Neural cell (in vitro differentiated cells): ENCODE results near the gene GPR180. TPM values are rescaled to one million over a fixed set of nuclear protein-coding genes. Genes with fewer than 3 reads are reported as not detected.
A peak's percentile ranks its signal among the peaks of the same experiment; 100 is the strongest.

ENCODE experiments used
- H2AFZ ChIP-seq: fragments of 200-600, 300-800 bp; sonication (generic), shearing (Covaris generic); 2 replicates; pipeline ENCODE4 v1.6.0; 2014; ENCODE audit warnings: low read depth, mild to moderate bottlenecking, antibody characterized with exemption, low read length, moderate library complexity
- H3F3A ChIP-seq: fragments of 200-600 bp; shearing (Covaris generic); 2 replicates; pipeline ENCODE4 v1.6.1; 2016; ENCODE audit warnings: mild to moderate bottlenecking, moderate library complexity, mixed read lengths, antibody characterized with exemption, low read length; ENCODE audit not compliant: insufficient read depth, poor library complexity, severe bottlenecking
- H3K27ac ChIP-seq: fragments of 200-600, 300-800 bp; sonication (generic), shearing (Covaris generic); 2 replicates; pipeline ENCODE4 v1.5.1; 2014; ENCODE audit warnings: mild to moderate bottlenecking, low read length, moderate library complexity
- H3K27me3 ChIP-seq: fragments of 300-800, 200-600 bp; sonication (generic), shearing (Covaris generic); 2 replicates; pipeline ENCODE4 v1.6.0; 2014; ENCODE audit warnings: mild to moderate bottlenecking, low read depth, low read length, moderate library complexity; ENCODE audit not compliant: insufficient read depth
- H3K36me3 ChIP-seq: fragments of 300-800, 200-600 bp; sonication (generic), shearing (Covaris generic); 2 replicates; pipeline ENCODE4 v1.5.1; 2014; ENCODE audit warnings: mild to moderate bottlenecking, antibody characterized with exemption, low read length, moderate library complexity; ENCODE audit not compliant: insufficient read depth
- H3K4me2 ChIP-seq: fragments of 300-800, 200-600 bp; sonication (generic), shearing (Covaris generic); 2 replicates; pipeline ENCODE4 v1.6.0; 2014; ENCODE audit warnings: mild to moderate bottlenecking, low read length
- H3K4me3 ChIP-seq: fragments of 300-800, 200-600 bp; sonication (generic), shearing (Covaris generic); 2 replicates; pipeline ENCODE4 v1.5.1; 2014; ENCODE audit warnings: mild to moderate bottlenecking, low read length, moderate library complexity
- H3K79me2 ChIP-seq: fragments of 200-600 bp; shearing (Covaris generic); replicated peaks from 2 replicates; pipeline ENCODE4 v1.6.0; 2014; ENCODE audit warnings: mild to moderate bottlenecking, low read length, moderate library complexity; ENCODE audit not compliant: insufficient read depth
- H3K9ac ChIP-seq: fragments of 300-800, 200-600 bp; sonication (generic), shearing (Covaris generic); 2 replicates; pipeline ENCODE4 v1.6.1; 2016; ENCODE audit warnings: mild to moderate bottlenecking, low read length, mixed read lengths
- H3K9me2 ChIP-seq: fragments of 200-600 bp; shearing (Covaris generic); 2 replicates; pipeline ENCODE4 v1.6.1; 2016; ENCODE audit warnings: mild to moderate bottlenecking, low read length, mixed read lengths; ENCODE audit not compliant: insufficient read depth
- H3K9me3 ChIP-seq: fragments of 200-600, 300-800 bp; sonication (generic), shearing (Covaris generic); 2 replicates; pipeline ENCODE4 v1.6.1; 2016; ENCODE audit warnings: mild to moderate bottlenecking, mixed run types, low read length, moderate library complexity, mixed read lengths
- H4K20me1 ChIP-seq: fragments of 200-600 bp; shearing (Covaris generic); 2 replicates; pipeline ENCODE4 v1.6.1; 2016; ENCODE audit warnings: mild to moderate bottlenecking, mixed run types; ENCODE audit not compliant: insufficient read depth
- EP300 ChIP-seq: fragments of 450-650 bp; conservative IDR thresholded peaks from 2 replicates; pipeline ENCODE4 v1.6.1; 2014; ENCODE audit warnings: antibody characterized with exemption, mild to moderate bottlenecking, moderate library complexity; ENCODE audit not compliant: poor library complexity, severe bottlenecking
- EZH2 ChIP-seq: fragments of 200-600, 300-800 bp; shearing (Covaris generic), sonication (generic); IDR thresholded peaks from 2 replicates; pipeline ENCODE4 v1.6.1; 2014; ENCODE audit warnings: antibody characterized with exemption, low read length, borderline replicate concordance, mild to moderate bottlenecking; ENCODE audit not compliant: insufficient read depth, poor library complexity, severe bottlenecking
- MXI1 ChIP-seq: fragments of 450-650 bp; conservative IDR thresholded peaks from 2 replicates; pipeline ENCODE4 v1.6.1; 2014; ENCODE audit warnings: antibody characterized with exemption, mild to moderate bottlenecking; ENCODE audit not compliant: poor library complexity, severe bottlenecking
- POLR2AphosphoS5 ChIP-seq: IDR thresholded peaks from 2 replicates; pipeline ENCODE4 v1.6.1; 2012
- RAD21 ChIP-seq: fragments of 450-650 bp; conservative IDR thresholded peaks from 2 replicates; pipeline ENCODE4 v1.6.1; 2014; ENCODE audit warnings: antibody characterized with exemption, mild to moderate bottlenecking, moderate library complexity
- REST ChIP-seq: IDR thresholded peaks from 2 replicates; pipeline ENCODE4 v1.6.1; 2012; ENCODE audit warnings: borderline replicate concordance
- SMC3 ChIP-seq: fragments of 450-650 bp; conservative IDR thresholded peaks from 2 replicates; pipeline ENCODE4 v1.6.1; 2014; ENCODE audit warnings: antibody characterized with exemption, mild to moderate bottlenecking, moderate library complexity; ENCODE audit not compliant: poor library complexity
- TAF1 ChIP-seq: IDR thresholded peaks from 2 replicates; pipeline ENCODE4 v1.6.1; 2012; ENCODE audit warnings: low read depth
- polyA plus RNA-seq: library from polyadenylated mRNA; depleted of rRNA; stranded (reverse); fragments of >200 nt; gene quantifications from 2 replicates; pipeline ENCODE4 v1.2.3, GENCODE V29; 2014
- TF ChIP-seq, protein P1 (sequence below): fragments of 450-650 bp; IDR thresholded peaks from 2 replicates; pipeline ENCODE4 v1.5.1; 2014; ENCODE audit warnings: antibody characterized with exemption, mild to moderate bottlenecking, moderate library complexity; ENCODE audit not compliant: poor library complexity, severe bottlenecking

Gene GPR180
- polyA plus RNA-seq, 1 donor from 2014 or later: 5.7 TPM

- H3K9me3 ChIP-seq: no peaks in the 10 kb centered on the region
- TF ChIP-seq EZH2 (no peak), SMC3 (peak; percentile 83), RAD21 (peak; percentile 88), MXI1 (no peak), TAF1 (no peak), POLR2AphosphoS5 (no peak)
- TF ChIP-seq, protein P1, sequence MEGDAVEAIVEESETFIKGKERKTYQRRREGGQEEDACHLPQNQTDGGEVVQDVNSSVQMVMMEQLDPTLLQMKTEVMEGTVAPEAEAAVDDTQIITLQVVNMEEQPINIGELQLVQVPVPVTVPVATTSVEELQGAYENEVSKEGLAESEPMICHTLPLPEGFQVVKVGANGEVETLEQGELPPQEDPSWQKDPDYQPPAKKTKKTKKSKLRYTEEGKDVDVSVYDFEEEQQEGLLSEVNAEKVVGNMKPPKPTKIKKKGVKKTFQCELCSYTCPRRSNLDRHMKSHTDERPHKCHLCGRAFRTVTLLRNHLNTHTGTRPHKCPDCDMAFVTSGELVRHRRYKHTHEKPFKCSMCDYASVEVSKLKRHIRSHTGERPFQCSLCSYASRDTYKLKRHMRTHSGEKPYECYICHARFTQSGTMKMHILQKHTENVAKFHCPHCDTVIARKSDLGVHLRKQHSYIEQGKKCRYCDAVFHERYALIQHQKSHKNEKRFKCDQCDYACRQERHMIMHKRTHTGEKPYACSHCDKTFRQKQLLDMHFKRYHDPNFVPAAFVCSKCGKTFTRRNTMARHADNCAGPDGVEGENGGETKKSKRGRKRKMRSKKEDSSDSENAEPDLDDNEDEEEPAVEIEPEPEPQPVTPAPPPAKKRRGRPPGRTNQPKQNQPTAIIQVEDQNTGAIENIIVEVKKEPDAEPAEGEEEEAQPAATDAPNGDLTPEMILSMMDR: peak; percentile 84
- H4K20me1 ChIP-seq: no peaks in the 10 kb centered on the region
- H3K9me2 ChIP-seq: no peaks in the 10 kb centered on the region
- H3F3A ChIP-seq: no peaks in the 10 kb centered on the region
- no peak overlapping the region for H3K9ac ChIP-seq
- no peaks in the 10 kb centered on the region for H3K36me3 ChIP-seq
- no peaks in the 10 kb centered on the region for H3K27me3 ChIP-seq
- H3K4me2 ChIP-seq: no peak overlapping the region
- H3K4me3 ChIP-seq: no peak overlapping the region
- H3K27ac ChIP-seq: no peak overlapping the region
- no peak overlapping the region for H2AFZ ChIP-seq
- no peaks in the 10 kb centered on the region for H3K79me2 ChIP-seq
Measured at GRCh38 chr13:94617389-94618000, 15.8 kb downstream of the GPR180 start.

DNA sequence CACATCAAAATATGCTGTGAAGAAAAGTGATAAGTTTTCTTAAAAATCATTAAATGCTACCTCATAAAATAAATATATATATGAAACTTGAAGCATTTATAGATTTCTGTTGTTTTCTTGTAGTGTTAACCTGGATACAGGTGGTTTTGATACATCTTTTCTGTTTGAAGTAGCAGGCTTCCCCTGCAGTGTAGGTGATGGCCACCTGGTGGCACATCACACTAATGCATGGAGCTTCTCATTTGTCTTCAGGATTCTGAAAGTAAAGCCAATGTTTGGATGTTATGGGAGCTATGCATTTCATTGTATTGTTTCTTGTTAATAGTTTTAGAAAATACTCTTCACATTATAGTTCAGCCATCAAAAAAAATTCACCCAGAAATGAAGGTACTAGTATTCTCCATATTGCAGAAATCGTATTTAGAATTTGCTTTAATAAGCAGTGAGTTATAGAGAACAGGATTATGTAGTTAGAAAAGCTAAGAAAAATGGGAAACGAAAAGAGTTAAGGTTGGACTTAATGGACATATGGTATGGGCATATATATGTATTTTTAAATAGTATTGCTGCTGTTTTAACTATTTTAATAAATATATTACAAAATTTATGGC lies 18.7 kb downstream of the GPR180 start:
- H3K4me2 ChIP-seq: no peak overlapping the region
- no peaks in the 10 kb centered on the region for H3F3A ChIP-seq
- H3K36me3 ChIP-seq: no peaks in the 10 kb centered on the region
- H2AFZ ChIP-seq: no peak overlapping the region
- H3K9me3 ChIP-seq: no peaks in the 10 kb centered on the region
- no peaks in the 10 kb centered on the region for H3K9me2 ChIP-seq
- no peak overlapping the region for H3K9ac ChIP-seq
- H3K4me3 ChIP-seq: no peak overlapping the region
- no peak overlapping the region for H3K27ac ChIP-seq
- no peaks in the 10 kb centered on the region for H3K79me2 ChIP-seq
- H3K27me3 ChIP-seq: no peaks in the 10 kb centered on the region
- TF ChIP-seq MXI1 (no peak), POLR2AphosphoS5 (no peak), EZH2 (no peak), REST (no peak), RAD21 (peak; percentile 90), SMC3 (peak; percentile 94), TAF1 (no peak), EP300 (no peak)
- TF ChIP-seq, protein P1: peak; percentile 86
- H4K20me1 ChIP-seq: no peaks in the 10 kb centered on the region
